Epithelial cell of esophagus (primary cell): ENCODE data around the gene MYO1B.

ENCODE experiments used
- DNase-seq: peaks from one replicate; pipeline ENCODE4 v3.0.0; 2010; ENCODE audit warnings: low read depth
- H3K4me3 ChIP-seq: 2 replicates; pipeline ENCODE4 v1.5.1; 2011; ENCODE audit warnings: mild to moderate bottlenecking, low read length, control low read depth
- TF ChIP-seq, protein P1 (sequence below): IDR thresholded peaks from 2 replicates; pipeline ENCODE4 v1.5.1; 2011; ENCODE audit warnings: low read depth, mild to moderate bottlenecking, low read length, control low read depth, inconsistent platforms; ENCODE audit not compliant: insufficient read depth; ENCODE audit errors: missing control alignments

Gene MYO1B

GRCh38 chr2:191264647-191265081 is 19.5 kb downstream of the MYO1B start:
- no peak overlapping the region for H3K4me3 ChIP-seq
- TF ChIP-seq, protein P1, sequence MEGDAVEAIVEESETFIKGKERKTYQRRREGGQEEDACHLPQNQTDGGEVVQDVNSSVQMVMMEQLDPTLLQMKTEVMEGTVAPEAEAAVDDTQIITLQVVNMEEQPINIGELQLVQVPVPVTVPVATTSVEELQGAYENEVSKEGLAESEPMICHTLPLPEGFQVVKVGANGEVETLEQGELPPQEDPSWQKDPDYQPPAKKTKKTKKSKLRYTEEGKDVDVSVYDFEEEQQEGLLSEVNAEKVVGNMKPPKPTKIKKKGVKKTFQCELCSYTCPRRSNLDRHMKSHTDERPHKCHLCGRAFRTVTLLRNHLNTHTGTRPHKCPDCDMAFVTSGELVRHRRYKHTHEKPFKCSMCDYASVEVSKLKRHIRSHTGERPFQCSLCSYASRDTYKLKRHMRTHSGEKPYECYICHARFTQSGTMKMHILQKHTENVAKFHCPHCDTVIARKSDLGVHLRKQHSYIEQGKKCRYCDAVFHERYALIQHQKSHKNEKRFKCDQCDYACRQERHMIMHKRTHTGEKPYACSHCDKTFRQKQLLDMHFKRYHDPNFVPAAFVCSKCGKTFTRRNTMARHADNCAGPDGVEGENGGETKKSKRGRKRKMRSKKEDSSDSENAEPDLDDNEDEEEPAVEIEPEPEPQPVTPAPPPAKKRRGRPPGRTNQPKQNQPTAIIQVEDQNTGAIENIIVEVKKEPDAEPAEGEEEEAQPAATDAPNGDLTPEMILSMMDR: no peak
- DNase-seq: no peak

DNA sequence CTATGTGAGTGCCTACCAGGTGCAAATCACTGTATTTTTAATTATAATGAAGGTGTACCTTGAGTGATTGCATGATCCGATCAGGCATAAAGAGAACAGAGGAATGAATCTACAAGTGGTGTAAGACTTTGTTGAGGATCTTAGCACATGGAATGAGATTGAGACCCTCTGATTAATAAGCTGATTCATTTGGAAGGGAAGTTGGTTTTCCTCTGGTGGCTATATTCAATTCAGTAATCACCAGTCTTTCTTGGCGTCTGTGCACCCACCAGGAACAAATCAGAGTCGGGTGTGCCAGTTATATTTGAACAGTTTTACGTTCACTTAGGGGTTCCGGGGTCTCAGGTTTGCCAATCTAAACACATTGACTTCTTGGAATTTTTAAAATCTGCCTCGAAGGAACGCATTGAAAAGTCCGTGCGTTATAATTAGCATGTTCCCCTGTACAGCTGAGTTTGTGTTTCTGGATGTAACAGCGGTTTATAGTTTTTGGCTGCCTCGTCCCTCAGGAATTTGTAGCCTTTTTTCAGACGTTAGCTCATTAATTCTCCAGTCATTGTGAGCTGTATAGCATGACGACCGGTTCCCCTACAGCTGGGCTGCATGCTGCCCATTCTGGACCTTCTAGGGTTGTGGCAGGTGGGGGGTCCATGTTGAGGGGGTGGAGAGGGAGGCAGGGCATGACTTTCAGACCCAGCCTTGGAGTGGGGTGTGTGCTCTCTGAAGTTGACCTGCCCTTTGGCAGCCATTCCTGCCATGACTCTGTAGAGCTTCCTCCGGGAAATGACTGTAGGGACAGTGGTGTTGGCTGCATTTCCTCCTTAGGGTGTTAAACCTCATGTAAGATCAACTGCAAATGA is 20.3 kb downstream of the MYO1B start:
- TF ChIP-seq, protein P1: no peak
- H3K4me3 ChIP-seq: no peak overlapping the region
- DNase-seq: peak; percentile 28

DNA sequence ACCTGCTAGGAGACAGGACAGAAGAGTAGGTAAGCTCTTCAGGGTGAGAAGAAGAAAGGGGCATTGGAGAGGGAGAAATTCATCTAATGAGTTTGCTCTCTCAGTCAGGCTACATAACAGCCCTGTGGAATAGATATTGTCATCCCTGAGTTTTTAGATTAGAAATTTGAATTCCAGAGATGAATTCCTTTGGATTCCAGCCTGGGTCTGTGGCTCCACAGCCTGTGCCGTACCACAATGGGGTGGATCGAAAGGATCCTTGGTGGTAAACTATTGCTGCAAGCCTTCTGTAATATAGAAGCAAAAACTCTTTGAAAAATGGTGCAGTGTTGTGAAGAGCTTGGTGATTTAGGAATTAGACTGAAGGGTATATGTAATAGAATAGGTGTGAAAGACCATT is 21.0 kb downstream of the MYO1B start:
- no peak for DNase-seq
- TF ChIP-seq, protein P1: no peak
- no peak overlapping the region for H3K4me3 ChIP-seq

DNA sequence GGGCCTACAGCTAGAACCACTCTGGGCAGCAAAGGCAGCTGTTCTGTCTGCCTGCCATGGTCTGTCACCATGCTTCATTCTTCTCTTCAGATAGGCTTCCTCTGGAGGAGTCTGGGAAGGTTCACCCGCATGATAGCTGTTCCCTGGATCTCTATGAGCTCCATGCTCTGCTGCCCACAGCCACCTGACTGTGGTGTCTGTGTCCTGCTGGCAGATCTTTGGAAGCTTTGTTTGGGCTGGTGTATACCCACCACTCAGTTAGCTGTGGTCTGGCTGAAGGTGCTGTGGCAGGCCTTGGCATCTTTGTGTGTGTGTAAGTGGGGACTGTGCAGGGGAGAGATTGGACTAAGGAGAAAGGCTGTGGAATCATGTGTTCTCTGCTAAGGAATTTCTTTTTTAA is 23.4 kb downstream of the MYO1B start:
- TF ChIP-seq, protein P1: no peak
- no peak for DNase-seq
- H3K4me3 ChIP-seq: no peak overlapping the region

DNA sequence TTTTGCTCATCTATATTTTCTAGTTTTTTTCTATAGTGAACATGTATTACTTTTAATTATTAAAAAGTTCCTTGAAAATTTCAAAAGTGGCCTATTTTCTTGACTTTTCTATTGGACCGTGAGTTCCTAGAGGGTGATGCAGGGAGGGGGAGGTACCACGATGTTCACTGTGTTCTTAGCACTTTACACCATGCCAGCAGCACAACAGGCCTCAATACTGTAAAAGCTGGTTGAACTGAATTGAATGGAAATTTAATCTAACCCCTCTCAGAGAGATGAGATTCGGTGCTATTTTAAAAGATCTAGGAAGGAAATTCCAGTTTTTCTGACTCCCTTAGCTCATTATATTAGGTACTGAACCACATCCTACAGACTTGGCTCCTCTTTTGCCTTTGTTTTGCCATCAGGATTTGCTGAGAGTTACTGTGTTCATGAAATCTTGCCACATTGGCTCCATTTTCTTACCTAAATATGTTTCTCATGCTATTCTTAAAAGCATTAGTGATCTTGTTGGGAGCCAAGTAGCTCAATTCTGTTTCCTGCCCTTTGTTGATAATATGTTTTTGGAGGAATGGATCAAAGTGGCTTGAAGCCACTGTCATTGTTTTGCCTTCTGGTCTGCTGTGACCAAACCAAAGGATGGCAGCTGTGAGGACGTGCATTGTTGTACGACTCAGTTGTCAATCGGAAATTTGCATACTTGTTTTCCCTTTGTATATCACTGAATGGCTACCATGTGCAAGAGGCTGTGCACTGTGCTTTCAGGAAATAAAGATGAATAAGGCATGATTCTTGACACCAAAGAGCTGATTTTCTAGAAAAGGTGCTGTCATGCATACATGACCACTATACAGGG is 25.3 kb downstream of the MYO1B start:
- no peak overlapping the region for H3K4me3 ChIP-seq
- no peak for DNase-seq
- TF ChIP-seq, protein P1: no peak

GRCh38 chr2:191272064-191272463 is 26.9 kb downstream of the MYO1B start:
- TF ChIP-seq, protein P1: no peak
- H3K4me3 ChIP-seq: no peak overlapping the region
- no peak for DNase-seq
